Right cardiac atrium (tissue), 5 donors: ENCODE results near the gene NKIRAS1. TPM values are rescaled to one million over a fixed set of nuclear protein-coding genes. Genes with fewer than 3 reads are reported as not detected.

Source experiments
- ATAC-seq, 2 donors: fragments of 200-7000 bp; cut with Tn5 transposase; one replicate each; pipeline versions ENCODE4 v1.8.0 to v1.9.1; 2020; ENCODE audit warnings: moderate library complexity in 2 of 2, mild to moderate bottlenecking in 1 of 2
- DNase-seq, 3 donors: peaks; one replicate each; pipeline ENCODE4 v3.0.0-alpha.2; 2020
- H3K27ac ChIP-seq: one replicate; pipeline ENCODE4 v1.5.1; 2013; ENCODE audit warnings: mild to moderate bottlenecking, low read length, control low read depth, moderate library complexity
- H3K27me3 ChIP-seq: one replicate; pipeline ENCODE4 v1.6.1; 2013; ENCODE audit not compliant: control insufficient read depth, insufficient read depth
- H3K4me1 ChIP-seq: one replicate; pipeline ENCODE4 v1.6.1; 2013; ENCODE audit warnings: low read length; ENCODE audit not compliant: control insufficient read depth, insufficient read depth
- H3K4me3 ChIP-seq: one replicate; pipeline ENCODE4 v1.5.1; 2013; ENCODE audit warnings: low read length, control low read depth
- H3K9me3 ChIP-seq: one replicate; pipeline ENCODE4 v1.6.1; 2013; ENCODE audit warnings: low read length; ENCODE audit not compliant: control insufficient read depth
- WGBS: extraction: QIAGEN DNeasy Blood & Tissue Kit; methylation state at CpG from one replicate; pipeline ENCODE4 v1.1.7; 2013; 5-methylcytosine and 5-hydroxymethylcytosine counted together
- intact Hi-C, 4 donors: fragments of 100-400 bp; cut with DNase I; formaldehyde crosslinking; loops; one replicate each; pipeline versions ENCODE4 v1.11.0 to v1.14.0; 2022 to 2023
- polyA plus RNA-seq: library from polyadenylated mRNA; stranded (reverse); fragments of 200-250 nt; gene quantifications from one replicate; pipeline ENCODE4 v1.2.3, GENCODE V29; 2013
- total RNA-seq, 4 donors: library from RNA; stranded (reverse); fragmentation: NEBNext Ultra II Directional; extraction: Animal tissue kit (Norgen Biotek cat#: 25700); gene quantifications; one replicate each; pipeline ENCODE4 v1.2.1, GENCODE V29; 2021
- donor health status: healthy with polysubstance abuse.
- donor health status: DM: no; HTN: yes; CAD: no.
- donor health status: DM: no; HTN: no; CAD: no.
- donor health status: DM: no; HTN: yes; CAD: no; lungs with severe emphysema.
- donor health status: DM: yes; HTN: yes; CAD: no.

NKIRAS1 gene
- total and polyA plus RNA-seq, 5 donors = 15.1 to 19.1 (median 17.2) TPM

- Histone ChIP-seq H3K27ac (no peak overlapping the region), H3K27me3 (no peaks in the 10 kb centered on the region), H3K4me1 (no peaks in the 10 kb centered on the region), H3K9me3 (no peaks in the 10 kb centered on the region), H3K4me3 (no peak overlapping the region)
- no peak for DNase-seq
- 91% methylated on average over 3 of the region's 3 CpGs for WGBS
- ATAC-seq = no peak
- intact Hi-C loops = no loop called here
Observed at GRCh38 chr3:23843869-23844268, 72.9 kb downstream of the NKIRAS1 start.

Other genes with a start within 250 kb of the NKIRAS1 start
- 10 to 100 TPM; 47.9 to 64.4 (median 53.0) TPM for gene UBE2E1, start 111.0 kb downstream of the NKIRAS1 start, total RNA-seq
- 51.8 TPM for gene UBE2E1, start 111.0 kb downstream of the NKIRAS1 start, polyA plus RNA-seq
- gene RPL15, start 142 bp upstream of the NKIRAS1 start, total RNA-seq = 1,000 to 10,000 TPM; 1,027 to 1,202 (median 1,105) TPM
- 1,547 TPM for gene RPL15, start 142 bp upstream of the NKIRAS1 start, polyA plus RNA-seq
- 10 to 100 TPM; 23.9 to 54.7 (median 37.1) TPM for gene NR1D2, start 28.3 kb upstream of the NKIRAS1 start, total RNA-seq
- 11.9 TPM for gene NR1D2, start 28.3 kb upstream of the NKIRAS1 start, polyA plus RNA-seq